IMR-90 (cell line): ENCODE data around the gene RYR2. TPM values are rescaled to one million over a fixed set of nuclear protein-coding genes. Genes with fewer than 3 reads are reported as not detected.

Experiments
- ATAC-seq: fragments of 200-7000 bp; cut with Tn5 transposase; 2 replicates; pipeline ENCODE4 v1.9.1; 2020; ENCODE audit warnings: low read depth, mild to moderate bottlenecking, moderate library complexity
- BruUV-seq: library from RNA; stranded (reverse); fragments of 400-500 nt; replicated peaks from 2 replicates; lab custom pipeline; 2021; lab: Mats Ljungman, UMichigan
- CTCF ChIA-PET: fragments of 300-600 bp; formaldehyde crosslinking; extraction: SDS; loops from one replicate; lab custom pipeline; 2021; ENCODE audit warnings: antibody characterized with exemption; lab: Yijun Ruan, JAX
- POLR2A ChIA-PET: fragments of 300-600 bp; sonication (Branson Sonifier 250); formaldehyde crosslinking; loops from one replicate; lab custom pipeline; 2022; ENCODE audit warnings: antibody characterized with exemption; ENCODE audit not compliant: unreplicated experiment; lab: Charles Lee
- DNase-seq: peaks from one replicate; pipeline ENCODE4 v3.0.0; 2013
- H2AFZ ChIP-seq: replicated peaks from 2 replicates; pipeline ENCODE3; 2013; ENCODE audit warnings: low read length, mild to moderate bottlenecking; ENCODE audit not compliant: poor library complexity
- H2AK5ac ChIP-seq: 2 replicates; pipeline ENCODE4 v1.6.1; 2013; ENCODE audit warnings: low read depth, low read length, inconsistent platforms
- H2AK9ac ChIP-seq: replicated peaks from 2 replicates; pipeline ENCODE3; 2013; ENCODE audit warnings: mild to moderate bottlenecking, low read depth, low read length, moderate library complexity; ENCODE audit not compliant: poor library complexity
- H2BK120ac ChIP-seq: 2 replicates; pipeline ENCODE4 v1.6.1; 2013; ENCODE audit warnings: low read depth, low read length, inconsistent platforms
- H2BK15ac ChIP-seq: 3 replicates; pipeline ENCODE4 v1.6.1; 2013; ENCODE audit warnings: low read depth, low read length, inconsistent platforms
- H2BK20ac ChIP-seq: 2 replicates; pipeline ENCODE4 v1.6.1; 2013; ENCODE audit warnings: low read depth, mild to moderate bottlenecking, inconsistent platforms, low read length, moderate library complexity
- H2BK5ac ChIP-seq: 2 replicates; pipeline ENCODE4 v1.6.1; 2013; ENCODE audit warnings: mild to moderate bottlenecking, low read depth, low read length, inconsistent platforms; ENCODE audit not compliant: poor library complexity, severe bottlenecking
- H3K14ac ChIP-seq: replicated peaks from 2 replicates; pipeline ENCODE4 v1.6.1; 2013; ENCODE audit warnings: low read depth, low read length, inconsistent platforms
- H3K18ac ChIP-seq: 2 replicates; pipeline ENCODE4 v1.6.1; 2013; ENCODE audit warnings: low read depth, low read length, control low read depth
- H3K23ac ChIP-seq: 2 replicates; pipeline ENCODE4 v1.6.1; 2013; ENCODE audit warnings: low read depth, low read length, inconsistent platforms
- H3K27ac ChIP-seq: 2 replicates; pipeline ENCODE4 v1.5.1; 2013; ENCODE audit warnings: mild to moderate bottlenecking, control low read depth, low read length; ENCODE audit not compliant: insufficient read depth
- H3K27me3 ChIP-seq: 2 replicates; pipeline ENCODE4 v1.6.1; 2013; ENCODE audit warnings: low read length; ENCODE audit not compliant: control insufficient read depth, insufficient read depth
- H3K36me3 ChIP-seq: 2 replicates; pipeline ENCODE4 v1.6.1; 2013; ENCODE audit warnings: low read length, mixed read lengths; ENCODE audit not compliant: control insufficient read depth, insufficient read depth
- H3K4ac ChIP-seq: 2 replicates; pipeline ENCODE4 v1.6.1; 2013; ENCODE audit warnings: low read depth, low read length, inconsistent platforms
- H3K4me1 ChIP-seq: 2 replicates; pipeline ENCODE4 v1.6.1; 2013; ENCODE audit warnings: low read length, mixed read lengths; ENCODE audit not compliant: control insufficient read depth, insufficient read depth
- H3K4me2 ChIP-seq: 2 replicates; pipeline ENCODE4 v1.6.1; 2013; ENCODE audit warnings: low read depth, mild to moderate bottlenecking, control low read depth, low read length, moderate library complexity
- H3K4me3 ChIP-seq: 2 replicates; pipeline ENCODE4 v1.5.1; 2013; ENCODE audit warnings: low read depth, mild to moderate bottlenecking, control low read depth, low read length, moderate library complexity; ENCODE audit not compliant: insufficient read depth
- H3K56ac ChIP-seq: 2 replicates; pipeline ENCODE4 v1.6.1; 2013; ENCODE audit warnings: low read length, inconsistent platforms; ENCODE audit not compliant: insufficient read depth; ENCODE audit errors: extremely low read depth
- H3K79me1 ChIP-seq, 2 experiments: 2 replicates each; pipeline ENCODE4 v1.6.1; 2013; ENCODE audit warnings: low read length in 2 of 2, inconsistent platforms in 1 of 2, low read depth in 1 of 2
- H3K9ac ChIP-seq: 2 replicates; pipeline ENCODE4 v1.6.1; 2013; ENCODE audit warnings: low read depth, low read length, control low read depth
- H3K9me1 ChIP-seq: 2 replicates; pipeline ENCODE4 v1.6.1; 2013; ENCODE audit warnings: low read length, inconsistent platforms; ENCODE audit not compliant: insufficient read depth
- H3K9me3 ChIP-seq: 2 replicates; pipeline ENCODE4 v1.6.1; 2013; ENCODE audit warnings: low read length; ENCODE audit not compliant: control insufficient read depth, insufficient read depth
- H4K20me1 ChIP-seq: 2 replicates; pipeline ENCODE4 v1.6.1; 2013; ENCODE audit warnings: low read length, inconsistent platforms; ENCODE audit not compliant: insufficient read depth
- H4K5ac ChIP-seq: 2 replicates; pipeline ENCODE4 v1.6.1; 2013; ENCODE audit warnings: mild to moderate bottlenecking, low read depth, low read length, control low read depth
- H4K8ac ChIP-seq, 2 experiments: 2 replicates each; pipeline ENCODE4 v1.6.1; 2013; ENCODE audit warnings: low read depth in 2 of 2, low read length in 2 of 2, control low read depth in 1 of 2, inconsistent platforms in 1 of 2
- H4K91ac ChIP-seq: 2 replicates; pipeline ENCODE4 v1.6.1; 2013; ENCODE audit warnings: low read depth, low read length, inconsistent platforms; ENCODE audit not compliant: insufficient read depth
- BHLHE40 ChIP-seq: fragments of 150-350 bp; IDR thresholded peaks from 2 replicates; pipeline ENCODE4 v1.6.1; 2016; ENCODE audit warnings: mild to moderate bottlenecking, low read depth, low read length
- CEBPB ChIP-seq: IDR thresholded peaks from 2 replicates; pipeline ENCODE4 v1.6.1; 2012; ENCODE audit warnings: low read depth, low read length, improper control_type of control experiment
- CHD1 ChIP-seq: IDR thresholded peaks from 2 replicates; pipeline ENCODE4 v1.6.1; 2012; ENCODE audit warnings: low read depth, low read length, improper control_type of control experiment
- FOS ChIP-seq: fragments of 150-350 bp; IDR thresholded peaks from 2 replicates; pipeline ENCODE4 v1.6.1; 2016; ENCODE audit warnings: low read depth, low read length
- MAFK ChIP-seq: IDR thresholded peaks from 2 replicates; pipeline ENCODE4 v1.6.1; 2012; ENCODE audit warnings: low read depth, low read length, improper control_type of control experiment
- MAZ ChIP-seq: IDR thresholded peaks from 2 replicates; pipeline ENCODE4 v1.6.1; 2012; ENCODE audit warnings: low read depth, mild to moderate bottlenecking, low read length, improper control_type of control experiment, moderate library complexity, borderline replicate concordance
- MXI1 ChIP-seq: IDR thresholded peaks from 2 replicates; pipeline ENCODE4 v1.6.1; 2012; ENCODE audit warnings: low read depth, mild to moderate bottlenecking, low read length, moderate library complexity, borderline replicate concordance
- NFE2L2 ChIP-seq: fragments of 150-350 bp; IDR thresholded peaks from 2 replicates; pipeline ENCODE4 v1.6.1; 2016; ENCODE audit warnings: low read depth, mild to moderate bottlenecking, low read length
- POLR2A ChIP-seq: IDR thresholded peaks from 2 replicates; pipeline ENCODE4 v1.6.1; 2012; ENCODE audit warnings: mild to moderate bottlenecking, low read depth, low read length
- RAD21 ChIP-seq: IDR thresholded peaks from 2 replicates; pipeline ENCODE4 v1.6.1; 2012; ENCODE audit warnings: low read length, improper control_type of control experiment
- RCOR1 ChIP-seq: IDR thresholded peaks from 2 replicates; pipeline ENCODE4 v1.6.1; 2012; ENCODE audit warnings: mild to moderate bottlenecking, low read length, improper control_type of control experiment; ENCODE audit not compliant: insufficient replicate concordance
- RFX5 ChIP-seq: IDR thresholded peaks from 2 replicates; pipeline ENCODE4 v1.8.0; 2012; ENCODE audit warnings: low read depth, mild to moderate bottlenecking, low read length, moderate library complexity
- SMC3 ChIP-seq: fragments of 150-350 bp; IDR thresholded peaks from 2 replicates; pipeline ENCODE4 v1.6.1; 2016; ENCODE audit warnings: low read depth, mild to moderate bottlenecking, antibody characterized with exemption, low read length, moderate library complexity
- WGBS, 2 experiments: methylation state at CpG; one replicate each; pipeline versions ENCODE4 v1.1.5 to v1.1.7; 2013; ENCODE audit warnings: missing lambda C conversion rate in 2 of 2; ENCODE audit not compliant: insufficient read length in 1 of 2; ENCODE audit errors: extremely low coverage in 2 of 2; 5-methylcytosine and 5-hydroxymethylcytosine counted together
- dilution Hi-C: fragments of 300-500 bp; cut with HindIII; formaldehyde crosslinking; loops from one replicate; pipeline ENCODE4 v1.14.3; 2018; ENCODE audit warnings: low sequenced_read_pairs; ENCODE audit not compliant: unreplicated experiment
- in situ Hi-C: fragments of 300-500 bp; cut with MboI; formaldehyde crosslinking; loops from 3 replicates; pipeline ENCODE4 v1.14.3; 2019; ENCODE audit warnings: low sequenced_read_pairs, inconsistent platforms, mixed read lengths
- intact Hi-C: fragments of 100-400 bp; cut with micrococcal nuclease; formaldehyde crosslinking; loops from 2 replicates; pipeline ENCODE4 v1.10.0; 2022
- polyA plus RNA-seq, 3 experiments: library from polyadenylated mRNA; depleted of rRNA; stranded (reverse); fragments of >200 nt; gene quantifications; 2 replicates each; pipeline ENCODE4 v1.2.3, GENCODE V29; 2012; ENCODE audit warnings: low replicate concordance in 1 of 3
- total RNA-seq: library from RNA; depleted of rRNA; stranded (reverse); fragments of >200 nt; gene quantifications from 2 replicates; pipeline ENCODE4 v1.2.3, GENCODE V29; 2012
- TF ChIP-seq, protein P1 (sequence below): conservative IDR thresholded peaks from 2 replicates; pipeline ENCODE4 v1.5.1; 2012; ENCODE audit warnings: mild to moderate bottlenecking, low read depth, low read length, improper control_type of control experiment
- TF ChIP-seq, protein P2 (sequence below): fragments of 150-350 bp; IDR thresholded peaks from 2 replicates; pipeline ENCODE4 v1.6.1; 2017; ENCODE audit warnings: mild to moderate bottlenecking, antibody characterized with exemption, low read length, low read depth
- TF ChIP-seq, protein P3 (sequence below): fragments of 150-350 bp; IDR thresholded peaks from 2 replicates; pipeline ENCODE4 v1.6.1; 2016; ENCODE audit warnings: low read depth, mild to moderate bottlenecking, low read length, moderate library complexity, borderline replicate concordance

Gene RYR2
- total and polyA plus RNA-seq, 2 of the 4 experiments (the other 2 are of a cell fraction): not detected

DNA sequence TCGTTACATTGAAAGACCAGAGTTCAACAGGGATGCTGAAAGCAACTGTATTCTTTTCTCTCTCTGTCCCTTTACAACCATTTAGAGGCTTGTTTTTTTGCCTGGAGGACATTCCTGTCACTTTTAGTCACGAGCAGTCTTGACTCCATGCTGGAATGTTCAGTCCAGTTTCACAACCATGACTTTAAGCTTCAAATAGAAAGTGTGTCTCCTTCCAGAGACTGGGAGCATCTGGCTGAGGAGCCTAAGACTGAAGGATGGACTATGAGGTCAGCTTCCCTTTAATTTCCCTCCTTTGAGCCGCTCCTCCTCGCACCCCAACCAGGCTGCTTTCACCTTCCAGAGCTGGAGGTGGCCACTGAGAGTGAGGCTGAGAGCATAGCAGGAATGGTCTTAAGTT lies 10.5 kb upstream of the RYR2 start:
- in situ Hi-C loops: no loop called here
- dilution Hi-C loops: no loop called here

More for the DNA sequence above, 10.5 kb upstream of the RYR2 start:
- Histone ChIP-seq H3K9me3 (peaks cover 12% of the 10 kb centered on the region), H2BK5ac (no peak overlapping the region), H3K9me1 (no peaks in the 10 kb centered on the region), H3K9ac (no peak overlapping the region), H3K4me1 (no peaks in the 10 kb centered on the region), H3K27me3 (no peaks in the 10 kb centered on the region), H3K23ac (no peak overlapping the region), H3K79me1 (no peaks in the 10 kb centered on the region), H3K4me2 (no peak overlapping the region), H2BK120ac (no peak overlapping the region), H3K4me3 (no peak overlapping the region), H4K20me1 (no peaks in the 10 kb centered on the region), H2AK9ac (no peak overlapping the region), H2AK5ac (no peak overlapping the region), H2BK15ac (no peak overlapping the region), H3K18ac (no peak overlapping the region), H3K36me3 (no peaks in the 10 kb centered on the region), H3K56ac (no peak overlapping the region), H2BK20ac (no peak overlapping the region), H2AFZ (no peak overlapping the region), H4K91ac (no peak overlapping the region), H4K8ac (no peak overlapping the region), H3K14ac (no peak overlapping the region), H4K5ac (no peak overlapping the region), H3K4ac (no peak overlapping the region), H3K27ac (no peak overlapping the region)
- ATAC-seq: no peak
- intact Hi-C loops: no loop called here
- DNase-seq: no peak
- BruUV-seq: no TSS peak
- ChIA-PET CTCF (no interaction called here), POLR2A (no interaction called here)
- TF ChIP-seq, protein P1, sequence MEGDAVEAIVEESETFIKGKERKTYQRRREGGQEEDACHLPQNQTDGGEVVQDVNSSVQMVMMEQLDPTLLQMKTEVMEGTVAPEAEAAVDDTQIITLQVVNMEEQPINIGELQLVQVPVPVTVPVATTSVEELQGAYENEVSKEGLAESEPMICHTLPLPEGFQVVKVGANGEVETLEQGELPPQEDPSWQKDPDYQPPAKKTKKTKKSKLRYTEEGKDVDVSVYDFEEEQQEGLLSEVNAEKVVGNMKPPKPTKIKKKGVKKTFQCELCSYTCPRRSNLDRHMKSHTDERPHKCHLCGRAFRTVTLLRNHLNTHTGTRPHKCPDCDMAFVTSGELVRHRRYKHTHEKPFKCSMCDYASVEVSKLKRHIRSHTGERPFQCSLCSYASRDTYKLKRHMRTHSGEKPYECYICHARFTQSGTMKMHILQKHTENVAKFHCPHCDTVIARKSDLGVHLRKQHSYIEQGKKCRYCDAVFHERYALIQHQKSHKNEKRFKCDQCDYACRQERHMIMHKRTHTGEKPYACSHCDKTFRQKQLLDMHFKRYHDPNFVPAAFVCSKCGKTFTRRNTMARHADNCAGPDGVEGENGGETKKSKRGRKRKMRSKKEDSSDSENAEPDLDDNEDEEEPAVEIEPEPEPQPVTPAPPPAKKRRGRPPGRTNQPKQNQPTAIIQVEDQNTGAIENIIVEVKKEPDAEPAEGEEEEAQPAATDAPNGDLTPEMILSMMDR: no peak
- TF ChIP-seq MAZ (no peak), NFE2L2 (no peak), RFX5 (no peak), MAFK (no peak), BHLHE40 (no peak), RCOR1 (no peak), CHD1 (no peak), SMC3 (no peak), FOS (no peak), MXI1 (no peak), RAD21 (no peak), POLR2A (no peak), CEBPB (no peak)
- TF ChIP-seq, protein P2, sequence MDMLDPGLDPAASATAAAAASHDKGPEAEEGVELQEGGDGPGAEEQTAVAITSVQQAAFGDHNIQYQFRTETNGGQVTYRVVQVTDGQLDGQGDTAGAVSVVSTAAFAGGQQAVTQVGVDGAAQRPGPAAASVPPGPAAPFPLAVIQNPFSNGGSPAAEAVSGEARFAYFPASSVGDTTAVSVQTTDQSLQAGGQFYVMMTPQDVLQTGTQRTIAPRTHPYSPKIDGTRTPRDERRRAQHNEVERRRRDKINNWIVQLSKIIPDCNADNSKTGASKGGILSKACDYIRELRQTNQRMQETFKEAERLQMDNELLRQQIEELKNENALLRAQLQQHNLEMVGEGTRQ: no peak
- TF ChIP-seq, protein P3, sequence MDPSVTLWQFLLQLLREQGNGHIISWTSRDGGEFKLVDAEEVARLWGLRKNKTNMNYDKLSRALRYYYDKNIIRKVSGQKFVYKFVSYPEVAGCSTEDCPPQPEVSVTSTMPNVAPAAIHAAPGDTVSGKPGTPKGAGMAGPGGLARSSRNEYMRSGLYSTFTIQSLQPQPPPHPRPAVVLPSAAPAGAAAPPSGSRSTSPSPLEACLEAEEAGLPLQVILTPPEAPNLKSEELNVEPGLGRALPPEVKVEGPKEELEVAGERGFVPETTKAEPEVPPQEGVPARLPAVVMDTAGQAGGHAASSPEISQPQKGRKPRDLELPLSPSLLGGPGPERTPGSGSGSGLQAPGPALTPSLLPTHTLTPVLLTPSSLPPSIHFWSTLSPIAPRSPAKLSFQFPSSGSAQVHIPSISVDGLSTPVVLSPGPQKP: no peak
- WGBS, 2 experiments: no CpG with 5 or more reads among the region's 4 CpGs
